Activated naive CD8-positive, alpha-beta T cell treated with anti-CD3 and anti-CD28 coated beads, Interleukin-2, amount 10 ng/mL, durations not matched to agents 7 days and 5 days (primary cell): Measurements from ENCODE around the gene TRIM69. TPM values are rescaled to one million over a fixed set of nuclear protein-coding genes. Genes with fewer than 3 reads are reported as not detected.
"Not testable (repeated sequence)": the region's sequence is repeated elsewhere in the genome, so short reads cannot be mapped to it uniquely, and the experiment has no call there.

Experiments used
- ATAC-seq: fragments of 150-1000 bp; cut with Tn5 transposase; one replicate; pipeline ENCODE4 v1.10.0; 2021; ENCODE audit warnings: low read depth, moderate library complexity
- POLR2A ChIA-PET: fragments of 350-600 bp; sonication (Branson Sonifier 250); formaldehyde crosslinking; loops from one replicate; lab custom pipeline; 2021; ENCODE audit warnings: antibody characterized with exemption; lab: Charles Lee
- DNase-seq: peaks from one replicate; pipeline ENCODE4 v3.0.0; 2021
- H3K27ac Mint-ChIP-seq: one replicate; pipeline ENCODE4 v1.8.0; 2022; ENCODE audit warnings: mild to moderate bottlenecking, mixed read lengths
- H3K27me3 Mint-ChIP-seq: one replicate; pipeline ENCODE4 v1.8.0; 2022; ENCODE audit warnings: mild to moderate bottlenecking, moderate library complexity, mixed read lengths
- H3K36me3 Mint-ChIP-seq: one replicate; pipeline ENCODE4 v1.8.0; 2021; ENCODE audit warnings: mild to moderate bottlenecking, mixed read lengths
- H3K4me1 Mint-ChIP-seq: one replicate; pipeline ENCODE4 v1.8.0; 2021; ENCODE audit warnings: mixed read lengths
- H3K4me3 Mint-ChIP-seq: one replicate; pipeline ENCODE4 v1.8.0; 2022; ENCODE audit warnings: mild to moderate bottlenecking, moderate library complexity, mixed read lengths
- H3K9me3 Mint-ChIP-seq: one replicate; pipeline ENCODE4 v1.8.0; 2021; ENCODE audit warnings: mixed read lengths
- total RNA-seq, 2 experiments: library from RNA; stranded (reverse); gene quantifications; one replicate each; pipeline ENCODE4 v1.2.3, GENCODE V29; 2021

Gene TRIM69
- total RNA-seq = 10 to 100 TPM; 55.7 to 59.3 TPM

- peak within 1 kb of the TSS; percentile 97 for H3K27ac Mint-ChIP-seq
- ATAC-seq = peak; percentile 43
- peaks cover 17% of the 10 kb centered on the region for H3K36me3 Mint-ChIP-seq
- POLR2A ChIA-PET = interaction anchor here (0.8 to 22.5 kb wide), 15 partner anchors 19 to 448 kb away, joined by 3 to 1864 read pairs (median 5); partner anchors contain the start of genes B2M, EIF3J, GOLM2 and PATL2
- peaks cover 53% of the 10 kb centered on the region for H3K4me1 Mint-ChIP-seq
- H3K9me3 Mint-ChIP-seq = no peaks in the 10 kb centered on the region
- peak within 1 kb of the TSS; percentile 88 for H3K4me3 Mint-ChIP-seq
- DNase-seq = no peak
- no peaks in the 10 kb centered on the region for H3K27me3 Mint-ChIP-seq
Measured at GRCh38 chr15:44736181-44736765, at the start of gene TRIM69. Gene TRIM69 (plus strand): TSS chr15:44736528. CDS start chr15:44736705, 177 bp downstream.

GRCh38 chr15:44689318-44689717 is 47.0 kb upstream of the TRIM69 start:
- not testable (repeated sequence) for H3K27me3 Mint-ChIP-seq, DNase-seq, H3K4me3 Mint-ChIP-seq, ATAC-seq
- POLR2A ChIA-PET = interaction anchor here (0.7 to 6.0 kb wide), 5 partner anchors 12 to 401 kb away, joined by 3 to 61 read pairs (median 4); partner anchors contain the start of genes B2M, GOLM2, PATL2 and SPG11
- H3K9me3 Mint-ChIP-seq = peaks cover 18% of the 10 kb centered on the region
- H3K4me1 Mint-ChIP-seq = peaks cover 36% of the 10 kb centered on the region
- peak overlapping the region; percentile 75 for H3K27ac Mint-ChIP-seq
- peaks cover 32% of the 10 kb centered on the region for H3K36me3 Mint-ChIP-seq

- Mint-ChIP-seq H3K9me3 (peaks cover 15% of the 10 kb centered on the region), H3K4me3 (peak overlapping the region; percentile 29), H3K36me3 (peaks cover 31% of the 10 kb centered on the region), H3K4me1 (peaks cover 37% of the 10 kb centered on the region), H3K27ac (peak overlapping the region; percentile 73)
- POLR2A ChIA-PET = interaction anchor here (0.6 to 6.0 kb wide), 9 partner anchors 11 to 477 kb away, joined by 3 to 61 read pairs (median 4); partner anchors contain the start of genes B2M, PATL2 and SPG11
- DNase-seq, H3K27me3 Mint-ChIP-seq: not testable (repeated sequence)
- ATAC-seq = peak; percentile 87
Measured at GRCh38 chr15:44690245-44690644, 46.1 kb upstream of the TRIM69 start.

- Mint-ChIP-seq H3K4me1 (peaks cover 30% of the 10 kb centered on the region), H3K4me3 (no peak overlapping the region), H3K27ac (no peak overlapping the region), H3K9me3 (peaks cover 9% of the 10 kb centered on the region), H3K36me3 (peaks cover 19% of the 10 kb centered on the region), H3K27me3 (no peaks in the 10 kb centered on the region)
- POLR2A ChIA-PET = interaction anchor here (0.9 to 6.0 kb wide), 3 partner anchors 15 to 27 kb away, joined by 4 to 61 read pairs (median 61); partner anchors contain the start of genes B2M, PATL2 and SPG11
- DNase-seq (no peak), ATAC-seq (no peak)
Measured at GRCh38 chr15:44692659-44693058, 43.7 kb upstream of the TRIM69 start.

- H3K27ac Mint-ChIP-seq = no peak overlapping the region
- H3K9me3 Mint-ChIP-seq = peaks cover under 1% of the 10 kb centered on the region
- H3K4me3 Mint-ChIP-seq = no peak overlapping the region
- peaks cover 8% of the 10 kb centered on the region for H3K36me3 Mint-ChIP-seq
- no peak for ATAC-seq
- H3K4me1 Mint-ChIP-seq = peaks cover 20% of the 10 kb centered on the region
- POLR2A ChIA-PET = interaction anchor here (1.1 to 1.9 kb wide), 4 partner anchors 11 to 28 kb away, joined by 3 to 5 read pairs (median 4); partner anchors contain the start of genes B2M and PATL2
- DNase-seq = no peak
- no peaks in the 10 kb centered on the region for H3K27me3 Mint-ChIP-seq
Measured at GRCh38 chr15:44694416-44694815, 41.9 kb upstream of the TRIM69 start.

- H3K27ac Mint-ChIP-seq = no peak overlapping the region
- H3K9me3 Mint-ChIP-seq = peaks cover 1% of the 10 kb centered on the region
- H3K27me3 Mint-ChIP-seq = no peaks in the 10 kb centered on the region
- H3K4me3 Mint-ChIP-seq = no peak overlapping the region
- peaks cover 10% of the 10 kb centered on the region for H3K36me3 Mint-ChIP-seq
- DNase-seq (no peak), ATAC-seq (no peak)
- peaks cover 16% of the 10 kb centered on the region for H3K4me1 Mint-ChIP-seq
- POLR2A ChIA-PET = interaction anchor here (1.1 to 1.9 kb wide), 2 partner anchors 16 to 18 kb away, joined by 5 read pairs; partner anchors contain the start of genes B2M and PATL2
Measured at GRCh38 chr15:44695294-44695693, 41.0 kb upstream of the TRIM69 start.

GRCh38 chr15:44697014-44697413 is 39.3 kb upstream of the TRIM69 start:
- ATAC-seq (no peak), DNase-seq (no peak)
- Mint-ChIP-seq H3K27me3 (no peaks in the 10 kb centered on the region), H3K9me3 (peaks cover 12% of the 10 kb centered on the region), H3K4me1 (peaks cover 20% of the 10 kb centered on the region), H3K36me3 (peaks cover 22% of the 10 kb centered on the region), H3K27ac (no peak overlapping the region), H3K4me3 (no peak overlapping the region)
- POLR2A ChIA-PET = interaction anchor here (1.7 to 3.7 kb wide), 2 partner anchors 14 to 34 kb away, joined by 5 to 10 read pairs; partner anchors contain the start of genes B2M, PATL2 and SPG11

GRCh38 chr15:44698641-44699040 is 37.7 kb upstream of the TRIM69 start:
- peaks cover 28% of the 10 kb centered on the region for H3K36me3 Mint-ChIP-seq
- DNase-seq (no peak), ATAC-seq (no peak)
- H3K9me3 Mint-ChIP-seq = peaks cover 20% of the 10 kb centered on the region
- H3K4me1 Mint-ChIP-seq = peaks cover 20% of the 10 kb centered on the region
- POLR2A ChIA-PET = interaction anchor here (0.9 to 3.7 kb wide), 3 partner anchors 13 to 35 kb away, joined by 3 to 10 read pairs (median 5); partner anchors contain the start of genes B2M, PATL2 and SPG11
- no peak overlapping the region for H3K27ac Mint-ChIP-seq
- H3K4me3 Mint-ChIP-seq = no peak overlapping the region
- no peaks in the 10 kb centered on the region for H3K27me3 Mint-ChIP-seq

- peaks cover 34% of the 10 kb centered on the region for H3K36me3 Mint-ChIP-seq
- not testable (repeated sequence) for H3K27ac Mint-ChIP-seq
Measured at GRCh38 chr15:44700676-44701075, 35.7 kb upstream of the TRIM69 start.

GRCh38 chr15:44705986-44706385 is 30.3 kb upstream of the TRIM69 start:
- POLR2A ChIA-PET = interaction anchor here (18.2 to 24.8 kb wide), 3 partner anchors 24 to 39 kb away, joined by 427 to 1864 read pairs (median 1234); partner anchors contain the start of genes SPG11 and TRIM69
- Mint-ChIP-seq H3K27ac (no peak overlapping the region), H3K4me1 (peaks cover 18% of the 10 kb centered on the region), H3K9me3 (peaks cover 20% of the 10 kb centered on the region), H3K36me3 (peaks cover 42% of the 10 kb centered on the region), H3K4me3 (no peak overlapping the region), H3K27me3 (no peaks in the 10 kb centered on the region)
- ATAC-seq (no peak), DNase-seq (no peak)

More at GRCh38 chr15:44700676-44701075, 35.7 kb upstream of the TRIM69 start:
- DNase-seq, POLR2A ChIA-PET, H3K4me3 Mint-ChIP-seq, H3K27me3 Mint-ChIP-seq, ATAC-seq: not testable (repeated sequence)
- Mint-ChIP-seq H3K9me3 (peaks cover 27% of the 10 kb centered on the region), H3K4me1 (peaks cover 12% of the 10 kb centered on the region)

- DNase-seq = no peak
- H3K27ac Mint-ChIP-seq = no peak overlapping the region
- H3K36me3 Mint-ChIP-seq = peaks cover 42% of the 10 kb centered on the region
- peaks cover 18% of the 10 kb centered on the region for H3K4me1 Mint-ChIP-seq
- ATAC-seq = no peak
- no peaks in the 10 kb centered on the region for H3K27me3 Mint-ChIP-seq
- no peak overlapping the region for H3K4me3 Mint-ChIP-seq
- POLR2A ChIA-PET = interaction anchor here (18.2 to 24.8 kb wide), 3 partner anchors 23 to 39 kb away, joined by 427 to 1864 read pairs (median 1234); partner anchors contain the start of genes SPG11 and TRIM69
- peaks cover 20% of the 10 kb centered on the region for H3K9me3 Mint-ChIP-seq
Measured at GRCh38 chr15:44706401-44706800, 29.9 kb upstream of the TRIM69 start.

- no peak overlapping the region for H3K4me3 Mint-ChIP-seq
- DNase-seq (no peak), ATAC-seq (no peak)
- H3K4me1 Mint-ChIP-seq = peaks cover 16% of the 10 kb centered on the region
- POLR2A ChIA-PET = interaction anchor here (18.2 to 24.8 kb wide), 3 partner anchors 22 to 40 kb away, joined by 427 to 1864 read pairs (median 1234); partner anchors contain the start of genes SPG11 and TRIM69
- no peaks in the 10 kb centered on the region for H3K27me3 Mint-ChIP-seq
- H3K27ac Mint-ChIP-seq = no peak overlapping the region
- H3K9me3 Mint-ChIP-seq = peaks cover 15% of the 10 kb centered on the region
- peaks cover 43% of the 10 kb centered on the region for H3K36me3 Mint-ChIP-seq
Measured at GRCh38 chr15:44706946-44707636, 29.2 kb upstream of the TRIM69 start.
